ENCODE data around the gene GPBAR1.

The GPBAR1 gene

GRCh38 chr2:218244665-218245064 lies 16.1 kb upstream of the GPBAR1 start:
- no peak for FAIRE-seq

DNA sequence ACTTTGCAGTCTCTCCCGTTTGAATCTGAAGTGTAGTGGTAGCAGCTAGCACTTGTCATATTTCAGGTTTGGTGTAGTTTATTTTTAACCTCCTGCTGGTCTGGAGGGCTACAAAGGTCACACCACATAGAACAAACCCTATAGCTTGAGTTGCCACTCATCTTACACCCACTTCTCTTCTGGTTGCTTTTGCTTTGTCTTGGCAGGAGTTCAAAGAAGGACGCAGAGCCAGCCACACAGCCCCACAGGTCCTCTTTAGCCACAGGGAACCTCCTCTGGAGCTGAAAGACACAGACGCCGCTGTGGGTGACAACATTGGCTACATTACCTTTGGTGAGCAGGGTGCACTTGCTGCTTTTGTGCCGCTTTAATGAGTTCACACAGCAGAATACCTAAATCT lies 15.6 kb upstream of the GPBAR1 start:
- FAIRE-seq = no peak

DNA sequence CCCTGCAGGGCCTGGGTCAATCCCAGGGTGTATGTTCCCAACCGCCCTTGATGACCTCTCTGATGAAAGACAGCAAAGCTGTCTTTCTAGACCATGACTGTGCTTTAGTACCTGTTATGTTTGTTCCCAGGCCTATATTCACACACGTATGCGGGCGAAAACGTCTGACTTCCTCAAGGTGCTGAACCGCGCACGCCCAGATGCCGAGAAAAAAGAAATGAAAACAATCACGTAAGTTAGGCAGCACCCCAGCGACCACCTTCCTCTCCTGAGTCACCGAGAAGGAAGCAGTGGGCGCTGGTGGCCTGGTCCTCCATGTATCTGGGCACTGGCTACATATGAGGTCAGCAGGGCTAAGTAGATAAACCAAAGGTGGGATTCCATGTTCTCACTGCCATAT lies 11.1 kb upstream of the GPBAR1 start:
- FAIRE-seq = no peak

DNA sequence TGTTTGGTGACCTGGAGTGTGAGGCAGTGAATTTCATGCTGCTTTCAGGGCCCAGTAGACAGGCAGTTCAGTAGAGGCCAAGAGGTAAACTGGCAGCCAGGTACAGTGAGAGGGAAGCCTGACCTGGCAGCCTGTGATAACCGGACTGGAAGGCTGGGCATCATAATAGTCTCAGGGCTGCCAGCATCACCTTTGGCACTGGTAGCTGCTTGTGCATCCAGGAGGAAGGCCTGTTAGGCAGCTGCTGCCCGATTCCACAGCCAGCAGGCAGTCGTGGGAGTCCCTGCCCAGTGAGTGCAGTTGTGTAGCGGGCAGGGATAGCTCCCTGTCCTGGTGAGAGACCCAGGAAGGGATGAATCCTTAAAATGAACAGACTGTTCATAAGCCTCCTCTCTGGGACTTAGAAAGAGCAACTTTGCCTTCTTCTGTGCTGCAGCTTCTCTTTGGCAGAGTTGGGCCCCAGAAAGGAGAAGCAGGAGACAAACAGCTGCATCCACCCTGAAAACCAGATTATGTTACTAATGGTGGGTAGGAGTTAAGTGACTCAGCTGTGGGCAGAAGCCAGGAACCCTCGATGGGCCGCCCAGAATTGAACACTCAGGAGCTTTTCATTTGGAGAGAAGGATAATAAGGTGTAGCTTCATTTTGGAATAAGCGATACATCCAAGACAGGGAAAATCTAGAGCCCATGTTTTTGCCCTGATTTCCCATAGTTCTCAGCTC lies 8.1 kb upstream of the GPBAR1 start:
- FAIRE-seq = no peak

DNA sequence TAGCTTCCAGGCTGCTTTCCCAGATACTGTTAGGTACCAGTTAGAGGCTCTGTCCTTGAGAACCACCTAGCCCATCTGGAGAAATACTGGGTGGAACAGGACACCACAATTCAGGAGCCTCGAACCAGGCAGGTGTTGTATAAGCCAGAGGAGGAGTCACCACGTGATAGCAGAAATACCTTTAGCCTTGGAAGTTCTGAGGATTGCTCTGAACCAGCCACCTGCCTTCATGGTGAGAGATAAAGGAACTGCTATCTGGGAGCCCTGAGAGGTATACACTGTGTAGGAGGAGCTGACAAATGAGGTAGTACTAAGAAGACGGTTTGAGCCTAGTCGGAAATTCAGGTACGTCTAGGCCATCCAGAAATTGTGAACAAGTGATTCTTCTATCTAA lies 7.6 kb upstream of the GPBAR1 start:
- FAIRE-seq = no peak

- FAIRE-seq = no peak
Measured at GRCh38 chr2:218255446-218255845, 5.4 kb upstream of the GPBAR1 start.

- FAIRE-seq = no peak
Measured at GRCh38 chr2:218256612-218257350, 4.0 kb upstream of the GPBAR1 start.

DNA sequence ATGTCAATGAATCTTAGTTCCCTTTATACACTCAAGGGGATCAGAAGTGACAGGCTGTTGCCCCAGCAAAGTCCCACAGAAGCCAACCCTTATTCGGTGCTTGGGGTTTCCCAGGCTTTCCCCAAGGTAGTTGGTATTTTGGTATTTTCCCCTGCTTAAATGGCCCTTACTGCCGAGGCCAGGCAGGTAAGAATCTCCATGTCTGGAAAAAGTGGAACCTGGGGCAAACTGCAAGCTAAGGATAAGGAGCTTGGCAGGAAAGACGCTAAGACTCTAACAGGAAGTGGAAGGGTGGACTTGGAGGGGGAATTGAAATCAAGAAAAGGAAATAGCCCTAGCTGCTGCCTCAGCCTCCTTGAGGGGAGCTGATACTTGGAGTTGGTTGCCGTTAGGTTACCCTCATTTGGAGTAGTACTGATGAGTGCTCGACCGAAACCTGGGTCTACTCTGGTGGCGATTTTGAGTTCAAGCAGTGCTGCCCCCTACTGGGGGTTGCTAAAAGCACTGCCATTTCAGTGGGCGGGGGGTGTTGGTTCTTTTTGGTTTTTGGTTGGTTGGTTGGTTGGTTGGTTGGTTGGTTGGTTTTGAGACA lies 3.3 kb upstream of the GPBAR1 start:
- FAIRE-seq = no peak

GRCh38 chr2:218259099-218259961 lies 1.5 kb upstream of the GPBAR1 start:
- FAIRE-seq = no peak

- no peak for FAIRE-seq
Measured at GRCh38 chr2:218260166-218260565, 649 bp upstream of the GPBAR1 start.

DNA sequence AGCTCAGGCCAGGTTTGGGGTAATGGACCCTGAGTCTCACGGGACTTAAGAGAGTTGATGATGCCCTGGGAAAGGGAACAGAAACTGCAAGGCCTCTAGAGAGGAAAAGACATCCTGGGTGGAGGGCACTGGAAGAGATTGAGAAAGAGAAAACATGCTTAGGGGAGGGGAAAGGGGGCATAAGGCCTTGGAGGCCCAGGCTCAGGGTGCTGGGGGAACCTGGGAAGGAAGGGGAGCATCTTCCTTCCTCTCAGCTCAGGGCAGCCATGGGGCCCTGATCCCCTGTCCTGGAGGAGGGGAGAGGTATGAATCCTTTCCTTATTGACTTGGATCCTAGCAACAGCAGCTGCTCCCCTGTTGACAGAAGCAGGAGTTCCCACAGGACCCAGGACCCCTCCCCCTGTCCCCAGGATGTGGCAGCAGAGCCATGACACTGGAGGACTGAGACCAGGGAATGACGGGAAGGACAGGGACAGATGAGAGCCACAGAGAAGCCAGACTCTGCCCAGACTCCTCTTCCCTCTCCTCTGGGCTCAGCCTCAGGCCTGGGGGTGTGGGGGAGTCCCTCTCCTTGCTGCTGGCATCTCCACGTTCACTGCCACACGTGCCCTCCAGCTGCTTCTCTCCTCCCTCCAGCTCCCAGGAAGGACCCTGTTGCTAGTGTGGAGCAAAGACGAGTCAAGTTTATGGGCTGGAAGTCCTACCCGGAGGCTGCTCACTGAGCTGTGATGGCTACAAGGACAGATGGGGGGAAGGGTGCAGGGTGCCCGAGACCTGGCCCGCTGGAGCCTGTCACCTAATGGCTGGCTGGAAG lies 815 bp downstream of the GPBAR1 start:
- no peak for FAIRE-seq

DNA sequence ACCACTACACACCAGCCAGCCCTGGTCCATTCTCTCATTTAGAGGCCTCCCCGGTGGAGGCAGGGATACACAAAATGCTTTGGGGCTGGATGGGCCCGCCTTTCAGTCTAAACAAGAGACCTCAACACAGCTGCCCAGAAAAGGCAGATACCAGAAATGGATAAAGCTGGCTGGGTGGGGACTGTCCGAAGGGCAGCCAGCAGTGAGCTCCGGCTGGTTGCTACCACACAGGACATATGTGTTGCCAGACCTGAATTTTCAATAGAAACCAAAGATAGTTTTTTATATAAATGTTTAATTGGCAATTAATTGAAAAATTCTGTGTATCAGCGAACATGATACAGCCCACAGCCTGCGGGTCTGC lies 1.4 kb downstream of the GPBAR1 start:
- no peak for FAIRE-seq

DNA sequence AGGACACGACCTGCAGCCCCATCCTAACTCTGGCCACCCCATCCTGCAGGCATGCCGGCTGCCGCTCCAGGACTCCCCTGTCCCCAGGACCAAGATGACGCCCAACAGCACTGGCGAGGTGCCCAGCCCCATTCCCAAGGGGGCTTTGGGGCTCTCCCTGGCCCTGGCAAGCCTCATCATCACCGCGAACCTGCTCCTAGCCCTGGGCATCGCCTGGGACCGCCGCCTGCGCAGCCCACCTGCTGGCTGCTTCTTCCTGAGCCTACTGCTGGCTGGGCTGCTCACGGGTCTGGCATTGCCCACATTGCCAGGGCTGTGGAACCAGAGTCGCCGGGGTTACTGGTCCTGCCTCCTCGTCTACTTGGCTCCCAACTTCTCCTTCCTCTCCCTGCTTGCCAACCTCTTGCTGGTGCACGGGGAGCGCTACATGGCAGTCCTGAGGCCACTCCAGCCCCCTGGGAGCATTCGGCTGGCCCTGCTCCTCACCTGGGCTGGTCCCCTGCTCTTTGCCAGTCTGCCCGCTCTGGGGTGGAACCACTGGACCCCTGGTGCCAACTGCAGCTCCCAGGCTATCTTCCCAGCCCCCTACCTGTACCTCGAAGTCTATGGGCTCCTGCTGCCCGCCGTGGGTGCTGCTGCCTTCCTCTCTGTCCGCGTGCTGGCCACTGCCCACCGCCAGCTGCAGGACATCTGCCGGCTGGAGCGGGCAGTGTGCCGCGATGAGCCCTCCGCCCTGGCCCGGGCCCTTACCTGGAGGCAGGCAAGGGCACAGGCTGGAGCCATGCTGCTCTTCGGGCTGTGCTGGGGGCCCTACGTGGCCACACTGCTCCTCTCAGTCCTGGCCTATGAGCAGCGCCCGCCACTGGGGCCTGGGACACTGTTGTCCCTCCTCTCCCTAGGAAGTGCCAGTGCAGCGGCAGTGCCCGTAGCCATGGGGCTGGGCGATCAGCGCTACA lies 2.1 kb downstream of the GPBAR1 start:
- no peak for FAIRE-seq

- FAIRE-seq = no peak
Measured at GRCh38 chr2:218263817-218264641, 3.2 kb downstream of the GPBAR1 start.

DNA sequence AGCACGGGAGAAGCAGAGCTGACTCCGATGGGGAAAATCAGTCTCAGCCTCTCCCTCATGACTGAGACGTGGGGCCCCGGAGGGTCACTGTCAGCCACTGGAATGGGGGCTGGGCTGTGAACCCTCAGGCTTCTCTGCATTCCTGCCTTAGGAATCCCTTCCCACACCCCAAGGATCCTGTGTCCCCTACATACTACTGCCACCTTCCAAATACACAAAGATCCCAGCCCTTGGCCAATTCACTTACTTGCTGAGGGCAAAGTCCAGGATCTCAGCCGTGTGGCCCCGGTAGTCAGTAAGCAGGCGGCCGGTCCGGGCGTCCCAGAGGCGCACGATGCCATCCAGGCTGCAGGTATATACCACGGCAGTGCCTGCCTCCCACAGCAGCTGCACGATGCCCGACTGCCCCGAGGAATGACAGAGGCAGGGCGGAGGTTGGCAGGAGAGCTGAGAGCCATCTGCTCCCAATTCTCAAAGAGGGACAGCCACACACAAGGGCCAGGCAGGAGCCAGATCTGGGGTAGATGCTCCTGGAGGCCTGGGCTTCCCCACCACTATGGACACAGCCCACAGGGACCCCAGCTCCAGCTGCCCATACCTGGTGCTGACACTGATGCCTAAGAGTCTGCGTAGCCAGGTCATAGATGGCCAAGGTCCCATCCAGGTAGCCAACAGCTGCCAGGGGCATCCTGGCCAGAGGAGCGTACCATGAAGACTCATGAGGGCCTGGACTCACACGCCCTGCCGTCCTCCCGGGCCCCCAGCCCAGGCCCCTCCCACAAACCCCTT lies 4.2 kb downstream of the GPBAR1 start:
- FAIRE-seq = no peak

GRCh38 chr2:218265626-218266025 lies 4.8 kb downstream of the GPBAR1 start:
- FAIRE-seq = no peak

DNA sequence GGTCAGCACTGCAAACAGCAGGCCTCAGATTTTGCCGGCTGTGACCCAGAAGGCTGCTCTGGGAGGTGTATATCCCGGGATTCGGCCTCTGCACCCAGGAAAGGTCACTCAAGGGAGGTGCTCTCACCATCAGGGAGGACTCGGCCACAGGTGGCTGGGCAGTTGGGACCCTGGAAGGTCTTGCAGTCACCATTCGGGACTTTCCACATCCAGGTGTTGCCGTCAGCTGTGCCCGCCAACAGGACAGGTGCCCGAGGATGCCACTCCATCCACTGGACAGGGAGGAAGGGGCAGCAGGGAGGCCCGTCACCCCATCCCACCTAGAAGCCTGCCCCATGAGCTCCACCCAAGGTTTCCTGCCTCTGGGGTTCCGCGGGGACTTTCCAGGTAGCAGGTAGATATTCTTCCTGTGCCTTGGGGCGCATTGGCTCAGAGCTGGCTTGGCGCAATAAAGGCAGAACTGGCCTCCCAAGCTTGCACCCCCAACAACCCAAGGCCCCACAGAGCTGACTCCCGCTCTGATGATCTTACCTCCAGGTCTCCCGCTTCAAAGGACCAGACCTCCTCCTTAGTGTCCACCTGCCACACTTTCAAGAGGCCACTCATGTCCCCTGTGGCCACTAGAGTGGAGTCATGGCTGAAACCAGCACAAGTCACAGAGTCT lies 5.6 kb downstream of the GPBAR1 start:
- no peak for FAIRE-seq

GRCh38 chr2:218267259-218267658 lies 6.4 kb downstream of the GPBAR1 start:
- no peak for FAIRE-seq

Measured in islet of Langerhans (tissue), 1 donor.